Measurements from ENCODE around the gene CCDC195.

Gene CCDC195, protein sequence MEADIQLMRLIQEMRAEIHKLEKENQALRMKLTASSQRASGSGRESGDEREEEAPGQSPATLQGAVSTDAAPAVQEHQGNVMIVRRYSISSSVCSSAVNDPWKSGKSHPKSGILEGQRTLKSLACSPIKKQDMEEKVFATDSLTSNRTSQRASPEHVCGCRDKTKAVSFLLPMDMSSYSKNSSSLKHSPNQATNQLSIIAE

GRCh38 chr2:224716201-224716600 is at the start of gene CCDC195:
Gene CCDC195 (minus strand): TSS chr2:224716365. CDS start chr2:224716365, 0 bp downstream.
- no peak for DNase-seq

DNA sequence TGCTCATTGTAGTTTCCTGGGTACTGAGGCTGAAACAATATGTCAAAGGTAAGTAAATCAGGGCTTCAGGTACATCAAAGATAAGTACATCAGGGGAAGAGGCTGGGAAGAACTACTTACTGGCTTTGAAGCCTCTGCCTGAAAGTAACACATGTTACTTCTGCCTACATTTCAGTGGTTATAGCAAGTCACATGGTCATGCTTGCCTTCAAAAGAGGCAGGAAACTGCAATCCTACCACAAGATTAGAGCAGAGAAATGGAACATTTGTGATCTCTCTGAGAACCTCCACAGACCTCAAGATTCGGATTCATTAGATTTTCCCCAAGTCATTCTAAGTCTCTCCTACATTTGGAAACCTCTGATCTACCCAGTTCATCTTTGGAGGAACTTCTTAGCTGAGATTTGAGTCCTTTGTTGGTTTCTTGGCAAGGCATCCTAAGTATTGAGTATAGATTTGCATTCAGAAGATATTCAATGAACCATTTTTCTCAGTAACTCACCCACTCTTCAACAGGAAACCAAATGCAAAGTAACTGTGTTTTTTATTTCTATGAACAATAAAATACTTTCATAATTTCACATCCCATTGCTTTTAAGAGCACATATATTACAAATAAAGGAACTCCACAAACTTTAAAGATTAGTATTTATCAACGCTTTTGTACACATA is 48.5 kb upstream of the CCDC195 start:
- DNase-seq: no peak

DNA sequence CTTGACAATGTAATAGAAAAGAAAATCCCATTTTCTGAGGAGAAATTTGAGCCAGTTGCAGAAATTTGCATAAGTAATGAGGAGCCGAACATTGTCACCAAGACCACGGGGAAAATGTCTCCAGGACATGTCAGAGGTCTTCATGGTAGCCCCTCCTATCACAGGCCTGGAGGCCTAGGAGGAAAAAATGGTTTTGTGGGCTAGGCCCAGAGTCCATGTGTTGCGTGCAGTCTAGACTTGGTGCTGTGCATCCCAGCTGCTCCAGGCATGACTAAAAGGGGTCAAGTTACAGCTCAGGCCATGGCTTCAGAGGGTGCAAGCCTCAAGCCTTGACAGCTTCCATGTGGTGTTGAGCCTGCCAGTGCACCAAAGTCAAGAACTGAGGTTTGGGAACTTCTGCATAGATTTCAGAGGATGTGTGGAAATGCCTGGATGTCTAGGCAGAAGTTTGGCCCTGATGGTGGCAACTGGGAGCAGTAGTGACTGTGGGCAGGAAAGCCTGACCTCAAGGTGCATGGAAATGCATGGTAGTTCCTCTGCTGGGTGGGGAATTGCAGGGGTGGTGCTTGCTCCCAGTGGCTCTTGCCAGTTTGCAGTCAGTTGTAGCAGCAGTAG is 41.9 kb upstream of the CCDC195 start:
- no peak for DNase-seq

GRCh38 chr2:224753743-224754540 is 37.8 kb upstream of the CCDC195 start:
- DNase-seq: no peak

GRCh38 chr2:224751996-224752698 is 36.0 kb upstream of the CCDC195 start:
- DNase-seq: no peak

GRCh38 chr2:224749136-224749535 is 33.0 kb upstream of the CCDC195 start:
- no peak for DNase-seq

GRCh38 chr2:224747765-224748164 is 31.6 kb upstream of the CCDC195 start:
- DNase-seq: no peak

DNA sequence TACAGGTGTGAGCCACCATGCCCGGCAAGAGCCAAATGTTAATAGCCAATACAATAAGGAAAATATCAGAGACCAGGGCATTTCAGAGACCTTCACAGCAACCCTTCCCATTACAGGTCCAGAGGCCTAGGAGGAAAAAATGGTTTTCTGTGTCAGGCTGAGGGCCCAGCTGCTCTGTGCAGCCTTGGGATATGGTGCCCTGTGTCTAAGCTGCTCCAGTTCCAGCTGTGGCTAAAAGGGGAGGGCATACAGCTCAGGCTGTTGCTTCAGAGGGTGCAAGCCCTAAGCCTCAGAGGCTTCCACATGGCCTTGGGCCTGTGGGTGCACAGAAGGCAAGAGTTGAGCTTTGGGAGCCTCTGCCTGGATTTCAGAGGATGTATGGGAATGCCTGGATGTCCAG is 20.1 kb upstream of the CCDC195 start:
- no peak for DNase-seq

DNA sequence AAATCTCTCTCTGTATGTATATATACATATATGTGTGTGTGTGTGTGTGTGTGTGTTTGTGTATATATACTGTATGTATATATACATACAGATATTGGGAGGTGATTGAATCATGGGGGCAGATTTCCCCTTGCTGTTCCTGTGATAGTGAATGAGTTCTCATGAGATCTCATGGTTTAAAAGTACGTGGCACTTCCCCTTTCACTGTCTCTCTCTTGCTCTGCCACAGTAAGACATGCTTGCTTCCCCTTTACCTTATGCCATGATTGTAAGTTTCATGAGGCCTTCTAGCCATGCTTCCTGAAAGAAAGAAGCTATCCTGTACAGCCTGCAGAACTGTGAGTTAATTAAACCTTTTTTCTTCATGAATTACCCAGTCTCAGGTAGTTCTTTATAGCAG is 18.8 kb upstream of the CCDC195 start:
- no peak for DNase-seq

- DNase-seq: no peak
Measured at GRCh38 chr2:224731665-224732064, 15.5 kb upstream of the CCDC195 start.

DNA sequence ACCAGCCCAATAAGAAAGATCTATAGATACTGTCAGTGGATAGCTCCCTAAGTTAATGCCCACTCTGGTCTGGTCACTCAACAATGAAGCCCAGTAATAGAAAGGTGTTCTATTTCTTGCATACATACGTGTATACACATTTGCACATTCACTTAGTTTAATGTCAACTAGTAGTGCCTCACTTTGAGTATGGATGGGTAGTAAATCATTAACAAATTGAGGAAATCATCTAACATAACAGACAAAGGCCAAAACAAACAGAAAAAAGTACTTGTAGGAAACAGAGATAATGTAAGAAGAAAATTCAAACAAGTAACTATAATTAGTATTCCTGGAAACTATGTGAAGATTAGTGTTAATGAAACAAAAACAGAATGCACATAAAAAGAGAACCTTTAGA is 13.3 kb upstream of the CCDC195 start:
- no peak for DNase-seq

GRCh38 chr2:224724331-224724730 is 8.2 kb upstream of the CCDC195 start:
- DNase-seq: no peak

DNA sequence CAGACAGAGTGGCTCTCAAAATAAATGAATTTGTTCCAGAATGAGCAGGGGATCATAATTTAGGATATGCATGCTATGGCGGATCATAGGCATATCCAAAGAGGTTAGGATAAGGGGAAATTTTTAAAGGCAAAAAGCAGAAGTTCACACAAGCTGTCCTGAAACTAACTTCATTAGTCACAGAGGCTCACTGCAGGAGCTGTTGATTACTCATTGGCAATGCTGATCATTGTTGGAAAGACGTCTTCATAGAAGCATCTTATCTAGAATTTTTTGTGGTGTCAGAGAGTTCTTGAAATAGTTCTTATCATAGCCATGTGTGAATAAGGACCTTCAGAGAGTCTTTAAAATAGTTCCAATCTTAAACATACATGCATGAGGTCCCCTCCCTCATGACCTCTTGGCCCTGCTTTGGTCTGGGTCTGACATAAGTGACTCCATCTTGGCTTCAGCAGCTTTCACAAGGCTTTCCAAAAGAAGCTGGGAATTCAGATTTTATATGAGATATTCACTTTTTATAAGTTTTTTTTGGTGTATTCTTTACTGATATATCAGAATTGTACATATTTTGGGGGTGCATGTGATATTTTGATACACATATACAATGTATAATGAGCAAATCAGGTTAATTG is 7.5 kb upstream of the CCDC195 start:
- DNase-seq: peak; percentile 12 to 35

GRCh38 chr2:224722770-224723169 is 6.6 kb upstream of the CCDC195 start:
- DNase-seq: no peak

DNA sequence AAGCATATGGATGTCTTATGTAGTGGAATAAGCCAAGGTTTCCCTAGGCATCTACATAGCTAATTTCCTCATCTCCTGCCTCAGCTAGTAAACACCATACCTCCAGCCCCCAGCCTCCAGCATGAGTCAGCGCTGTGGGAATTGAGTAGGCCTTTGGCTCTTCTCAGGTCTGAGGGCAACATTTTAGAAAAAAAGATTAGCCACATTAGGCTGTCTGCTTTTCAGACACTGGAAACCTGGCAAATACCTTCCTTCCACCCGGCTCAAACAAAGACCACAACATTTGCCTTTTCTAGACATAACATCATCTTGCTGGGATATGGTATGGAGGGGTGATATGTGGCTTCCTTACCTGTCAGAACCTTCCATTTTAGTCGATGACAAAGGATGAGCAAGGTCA is 6.1 kb upstream of the CCDC195 start:
- no peak for DNase-seq

GRCh38 chr2:224716921-224717320 is 756 bp upstream of the CCDC195 start:
- no peak for DNase-seq

DNA sequence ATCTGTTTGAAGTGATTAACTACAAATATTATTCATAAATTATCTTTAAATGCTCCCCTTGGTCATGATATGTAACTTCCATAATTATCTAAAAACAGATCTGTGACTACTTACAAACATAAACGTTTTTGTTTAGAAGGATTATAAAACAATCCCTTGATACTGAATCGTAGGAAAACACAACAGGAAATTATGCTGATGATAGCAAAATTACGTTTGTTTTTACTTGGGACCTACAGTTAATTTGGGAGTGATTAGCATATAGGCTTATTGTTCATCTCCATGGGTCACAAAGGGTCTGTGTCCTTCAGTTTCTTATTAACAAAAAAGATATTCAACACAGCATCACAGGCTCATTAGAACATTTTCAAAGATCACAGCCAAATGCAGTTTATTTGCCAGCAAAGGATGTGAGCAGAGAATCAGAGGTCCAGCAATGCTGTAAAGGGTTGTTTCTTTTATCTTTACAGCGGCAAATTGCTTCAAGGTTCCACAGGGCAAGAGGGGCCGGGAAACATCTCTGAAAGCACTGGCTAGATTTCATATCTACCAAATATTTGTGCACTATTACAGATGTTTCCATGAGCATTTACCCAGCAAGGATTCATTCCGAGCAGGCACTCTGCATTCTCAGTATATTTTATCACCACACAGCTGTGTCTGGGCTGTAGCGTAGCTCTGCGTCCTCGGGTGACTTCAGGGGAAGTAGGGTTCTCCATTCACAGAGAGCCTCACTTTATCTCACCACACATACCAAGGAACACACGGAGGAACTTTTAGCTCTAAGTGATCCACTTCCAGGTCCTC is 4.1 kb downstream of the CCDC195 start:
- no peak for DNase-seq

DNA sequence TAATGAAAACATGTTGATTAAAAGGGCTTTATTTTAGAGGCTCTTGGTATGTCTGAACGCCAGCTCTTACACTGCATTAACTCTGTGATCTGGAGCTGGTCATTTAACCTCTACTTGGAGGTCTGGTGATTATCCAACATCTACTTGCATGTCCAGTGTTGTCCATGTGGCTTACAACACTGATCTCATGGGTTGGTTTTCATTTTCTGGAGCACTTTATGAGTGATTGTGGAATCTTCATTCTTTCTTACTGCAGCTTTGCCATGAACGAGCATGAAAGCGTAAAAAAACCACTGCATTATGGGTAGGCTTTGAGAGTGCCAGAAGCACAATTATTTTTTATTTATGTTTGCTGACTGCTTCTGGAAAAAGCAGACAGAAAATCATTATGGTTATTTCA is 4.8 kb downstream of the CCDC195 start:
- DNase-seq: no peak

DNA sequence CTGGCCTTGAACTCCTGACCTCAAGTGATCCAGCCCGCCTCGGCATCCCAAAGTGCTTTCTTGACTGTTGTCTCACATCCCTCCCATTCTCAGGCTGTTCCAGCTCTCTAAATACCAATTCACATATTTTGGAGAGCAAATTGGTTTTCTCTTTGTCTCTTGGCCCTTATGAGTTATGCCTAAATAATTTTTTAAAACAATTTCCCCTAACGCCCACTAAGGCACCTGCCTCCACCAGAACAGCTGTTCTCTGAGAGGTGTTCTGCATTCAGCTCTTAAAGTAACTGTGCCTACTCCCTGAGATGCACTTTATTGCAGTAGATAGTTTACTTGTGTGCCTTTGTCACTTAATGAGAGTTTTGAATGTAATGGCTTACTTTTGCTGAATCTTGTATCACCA is 6.9 kb downstream of the CCDC195 start:
- no peak for DNase-seq

GRCh38 chr2:224694502-224694901 is 21.7 kb downstream of the CCDC195 start:
- no peak for DNase-seq

- DNase-seq: no peak
Measured at GRCh38 chr2:224691563-224691962, 24.6 kb downstream of the CCDC195 start.

DNA sequence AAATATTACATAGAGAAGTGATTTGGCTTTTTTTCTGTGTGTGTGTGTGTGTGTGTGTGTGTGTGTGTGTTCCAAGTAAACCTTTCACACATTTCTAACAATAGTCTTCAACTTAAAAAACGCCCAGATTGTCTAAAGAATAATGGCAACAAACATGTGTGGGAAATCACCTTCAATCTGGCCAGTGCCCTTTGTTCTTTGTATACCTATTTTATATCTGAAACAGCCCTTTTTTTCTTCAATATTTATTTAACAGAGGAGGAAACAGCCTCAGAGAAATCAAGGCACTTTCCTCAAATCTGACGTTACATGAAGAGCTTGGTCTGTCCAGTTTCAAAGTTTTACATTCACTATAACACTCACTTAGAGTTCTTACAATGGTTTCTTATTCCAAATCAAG is 25.3 kb downstream of the CCDC195 start:
- no peak for DNase-seq

Measured in inflammatory macrophage treated with lipopolysaccharide for 1 hour (primary cell).